IMR-90 (cell line): ENCODE data around the gene STARD7. TPM values are rescaled to one million over a fixed set of nuclear protein-coding genes. Genes with fewer than 3 reads are reported as not detected.
A peak's percentile ranks its signal among the peaks of the same experiment; 100 is the strongest.

ENCODE experiments used
- ATAC-seq: fragments of 200-7000 bp; cut with Tn5 transposase; 2 replicates; pipeline ENCODE4 v1.9.1; 2020; ENCODE audit warnings: low read depth, mild to moderate bottlenecking, moderate library complexity
- BruUV-seq: library from RNA; stranded (reverse); fragments of 400-500 nt; replicated peaks from 2 replicates; lab custom pipeline; 2021; lab: Mats Ljungman, UMichigan
- CTCF ChIA-PET: fragments of 300-600 bp; formaldehyde crosslinking; extraction: SDS; loops from one replicate; lab custom pipeline; 2021; ENCODE audit warnings: antibody characterized with exemption; lab: Yijun Ruan, JAX
- POLR2A ChIA-PET: fragments of 300-600 bp; sonication (Branson Sonifier 250); formaldehyde crosslinking; loops from one replicate; lab custom pipeline; 2022; ENCODE audit warnings: antibody characterized with exemption; ENCODE audit not compliant: unreplicated experiment; lab: Charles Lee
- DNase-seq: peaks from one replicate; pipeline ENCODE4 v3.0.0; 2013
- H2AFZ ChIP-seq: replicated peaks from 2 replicates; pipeline ENCODE3; 2013; ENCODE audit warnings: low read length, mild to moderate bottlenecking; ENCODE audit not compliant: poor library complexity
- H2AK5ac ChIP-seq: 2 replicates; pipeline ENCODE4 v1.6.1; 2013; ENCODE audit warnings: low read depth, low read length, inconsistent platforms
- H2AK9ac ChIP-seq: replicated peaks from 2 replicates; pipeline ENCODE3; 2013; ENCODE audit warnings: mild to moderate bottlenecking, low read depth, low read length, moderate library complexity; ENCODE audit not compliant: poor library complexity
- H2BK120ac ChIP-seq: 2 replicates; pipeline ENCODE4 v1.6.1; 2013; ENCODE audit warnings: low read depth, low read length, inconsistent platforms
- H2BK15ac ChIP-seq: 3 replicates; pipeline ENCODE4 v1.6.1; 2013; ENCODE audit warnings: low read depth, low read length, inconsistent platforms
- H2BK20ac ChIP-seq: 2 replicates; pipeline ENCODE4 v1.6.1; 2013; ENCODE audit warnings: low read depth, mild to moderate bottlenecking, inconsistent platforms, low read length, moderate library complexity
- H2BK5ac ChIP-seq: 2 replicates; pipeline ENCODE4 v1.6.1; 2013; ENCODE audit warnings: mild to moderate bottlenecking, low read depth, low read length, inconsistent platforms; ENCODE audit not compliant: poor library complexity, severe bottlenecking
- H3K14ac ChIP-seq: replicated peaks from 2 replicates; pipeline ENCODE4 v1.6.1; 2013; ENCODE audit warnings: low read depth, low read length, inconsistent platforms
- H3K18ac ChIP-seq: 2 replicates; pipeline ENCODE4 v1.6.1; 2013; ENCODE audit warnings: low read depth, low read length, control low read depth
- H3K23ac ChIP-seq: 2 replicates; pipeline ENCODE4 v1.6.1; 2013; ENCODE audit warnings: low read depth, low read length, inconsistent platforms
- H3K27ac ChIP-seq: 2 replicates; pipeline ENCODE4 v1.5.1; 2013; ENCODE audit warnings: mild to moderate bottlenecking, control low read depth, low read length; ENCODE audit not compliant: insufficient read depth
- H3K27me3 ChIP-seq: 2 replicates; pipeline ENCODE4 v1.6.1; 2013; ENCODE audit warnings: low read length; ENCODE audit not compliant: control insufficient read depth, insufficient read depth
- H3K36me3 ChIP-seq: 2 replicates; pipeline ENCODE4 v1.6.1; 2013; ENCODE audit warnings: low read length, mixed read lengths; ENCODE audit not compliant: control insufficient read depth, insufficient read depth
- H3K4ac ChIP-seq: 2 replicates; pipeline ENCODE4 v1.6.1; 2013; ENCODE audit warnings: low read depth, low read length, inconsistent platforms
- H3K4me1 ChIP-seq: 2 replicates; pipeline ENCODE4 v1.6.1; 2013; ENCODE audit warnings: low read length, mixed read lengths; ENCODE audit not compliant: control insufficient read depth, insufficient read depth
- H3K4me2 ChIP-seq: 2 replicates; pipeline ENCODE4 v1.6.1; 2013; ENCODE audit warnings: low read depth, mild to moderate bottlenecking, control low read depth, low read length, moderate library complexity
- H3K4me3 ChIP-seq: 2 replicates; pipeline ENCODE4 v1.5.1; 2013; ENCODE audit warnings: low read depth, mild to moderate bottlenecking, control low read depth, low read length, moderate library complexity; ENCODE audit not compliant: insufficient read depth
- H3K56ac ChIP-seq: 2 replicates; pipeline ENCODE4 v1.6.1; 2013; ENCODE audit warnings: low read length, inconsistent platforms; ENCODE audit not compliant: insufficient read depth; ENCODE audit errors: extremely low read depth
- H3K79me1 ChIP-seq, 2 experiments: 2 replicates each; pipeline ENCODE4 v1.6.1; 2013; ENCODE audit warnings: low read length in 2 of 2, inconsistent platforms in 1 of 2, low read depth in 1 of 2
- H3K9ac ChIP-seq: 2 replicates; pipeline ENCODE4 v1.6.1; 2013; ENCODE audit warnings: low read depth, low read length, control low read depth
- H3K9me1 ChIP-seq: 2 replicates; pipeline ENCODE4 v1.6.1; 2013; ENCODE audit warnings: low read length, inconsistent platforms; ENCODE audit not compliant: insufficient read depth
- H3K9me3 ChIP-seq: 2 replicates; pipeline ENCODE4 v1.6.1; 2013; ENCODE audit warnings: low read length; ENCODE audit not compliant: control insufficient read depth, insufficient read depth
- H4K20me1 ChIP-seq: 2 replicates; pipeline ENCODE4 v1.6.1; 2013; ENCODE audit warnings: low read length, inconsistent platforms; ENCODE audit not compliant: insufficient read depth
- H4K5ac ChIP-seq: 2 replicates; pipeline ENCODE4 v1.6.1; 2013; ENCODE audit warnings: mild to moderate bottlenecking, low read depth, low read length, control low read depth
- H4K8ac ChIP-seq, 2 experiments: 2 replicates each; pipeline ENCODE4 v1.6.1; 2013; ENCODE audit warnings: low read depth in 2 of 2, low read length in 2 of 2, control low read depth in 1 of 2, inconsistent platforms in 1 of 2
- H4K91ac ChIP-seq: 2 replicates; pipeline ENCODE4 v1.6.1; 2013; ENCODE audit warnings: low read depth, low read length, inconsistent platforms; ENCODE audit not compliant: insufficient read depth
- BHLHE40 ChIP-seq: fragments of 150-350 bp; IDR thresholded peaks from 2 replicates; pipeline ENCODE4 v1.6.1; 2016; ENCODE audit warnings: mild to moderate bottlenecking, low read depth, low read length
- CEBPB ChIP-seq: IDR thresholded peaks from 2 replicates; pipeline ENCODE4 v1.6.1; 2012; ENCODE audit warnings: low read depth, low read length, improper control_type of control experiment
- CHD1 ChIP-seq: IDR thresholded peaks from 2 replicates; pipeline ENCODE4 v1.6.1; 2012; ENCODE audit warnings: low read depth, low read length, improper control_type of control experiment
- FOS ChIP-seq: fragments of 150-350 bp; IDR thresholded peaks from 2 replicates; pipeline ENCODE4 v1.6.1; 2016; ENCODE audit warnings: low read depth, low read length
- MAFK ChIP-seq: IDR thresholded peaks from 2 replicates; pipeline ENCODE4 v1.6.1; 2012; ENCODE audit warnings: low read depth, low read length, improper control_type of control experiment
- MAZ ChIP-seq: IDR thresholded peaks from 2 replicates; pipeline ENCODE4 v1.6.1; 2012; ENCODE audit warnings: low read depth, mild to moderate bottlenecking, low read length, improper control_type of control experiment, moderate library complexity, borderline replicate concordance
- MXI1 ChIP-seq: IDR thresholded peaks from 2 replicates; pipeline ENCODE4 v1.6.1; 2012; ENCODE audit warnings: low read depth, mild to moderate bottlenecking, low read length, moderate library complexity, borderline replicate concordance
- NFE2L2 ChIP-seq: fragments of 150-350 bp; IDR thresholded peaks from 2 replicates; pipeline ENCODE4 v1.6.1; 2016; ENCODE audit warnings: low read depth, mild to moderate bottlenecking, low read length
- POLR2A ChIP-seq: IDR thresholded peaks from 2 replicates; pipeline ENCODE4 v1.6.1; 2012; ENCODE audit warnings: mild to moderate bottlenecking, low read depth, low read length
- RAD21 ChIP-seq: IDR thresholded peaks from 2 replicates; pipeline ENCODE4 v1.6.1; 2012; ENCODE audit warnings: low read length, improper control_type of control experiment
- RCOR1 ChIP-seq: IDR thresholded peaks from 2 replicates; pipeline ENCODE4 v1.6.1; 2012; ENCODE audit warnings: mild to moderate bottlenecking, low read length, improper control_type of control experiment; ENCODE audit not compliant: insufficient replicate concordance
- RFX5 ChIP-seq: IDR thresholded peaks from 2 replicates; pipeline ENCODE4 v1.8.0; 2012; ENCODE audit warnings: low read depth, mild to moderate bottlenecking, low read length, moderate library complexity
- SMC3 ChIP-seq: fragments of 150-350 bp; IDR thresholded peaks from 2 replicates; pipeline ENCODE4 v1.6.1; 2016; ENCODE audit warnings: low read depth, mild to moderate bottlenecking, antibody characterized with exemption, low read length, moderate library complexity
- WGBS, 2 experiments: methylation state at CpG; one replicate each; pipeline versions ENCODE4 v1.1.5 to v1.1.7; 2013; ENCODE audit warnings: missing lambda C conversion rate in 2 of 2; ENCODE audit not compliant: insufficient read length in 1 of 2; ENCODE audit errors: extremely low coverage in 2 of 2; 5-methylcytosine and 5-hydroxymethylcytosine counted together
- dilution Hi-C: fragments of 300-500 bp; cut with HindIII; formaldehyde crosslinking; loops from one replicate; pipeline ENCODE4 v1.14.3; 2018; ENCODE audit warnings: low sequenced_read_pairs; ENCODE audit not compliant: unreplicated experiment
- in situ Hi-C: fragments of 300-500 bp; cut with MboI; formaldehyde crosslinking; loops from 3 replicates; pipeline ENCODE4 v1.14.3; 2019; ENCODE audit warnings: low sequenced_read_pairs, inconsistent platforms, mixed read lengths
- intact Hi-C: fragments of 100-400 bp; cut with micrococcal nuclease; formaldehyde crosslinking; loops from 2 replicates; pipeline ENCODE4 v1.10.0; 2022
- polyA plus RNA-seq, 3 experiments: library from polyadenylated mRNA; depleted of rRNA; stranded (reverse); fragments of >200 nt; gene quantifications; 2 replicates each; pipeline ENCODE4 v1.2.3, GENCODE V29; 2012; ENCODE audit warnings: low replicate concordance in 1 of 3
- total RNA-seq: library from RNA; depleted of rRNA; stranded (reverse); fragments of >200 nt; gene quantifications from 2 replicates; pipeline ENCODE4 v1.2.3, GENCODE V29; 2012
- TF ChIP-seq, protein P1 (sequence below): fragments of 150-350 bp; IDR thresholded peaks from 2 replicates; pipeline ENCODE4 v1.6.1; 2017; ENCODE audit warnings: mild to moderate bottlenecking, antibody characterized with exemption, low read length, low read depth
- TF ChIP-seq, protein P2 (sequence below): fragments of 150-350 bp; IDR thresholded peaks from 2 replicates; pipeline ENCODE4 v1.6.1; 2016; ENCODE audit warnings: low read depth, mild to moderate bottlenecking, low read length, moderate library complexity, borderline replicate concordance
- TF ChIP-seq, protein P3 (sequence below): conservative IDR thresholded peaks from 2 replicates; pipeline ENCODE4 v1.5.1; 2012; ENCODE audit warnings: mild to moderate bottlenecking, low read depth, low read length, improper control_type of control experiment

The STARD7 gene
- total and polyA plus RNA-seq, 2 of the 4 experiments (the other 2 are of a cell fraction) = 61.7 to 138 TPM

DNA sequence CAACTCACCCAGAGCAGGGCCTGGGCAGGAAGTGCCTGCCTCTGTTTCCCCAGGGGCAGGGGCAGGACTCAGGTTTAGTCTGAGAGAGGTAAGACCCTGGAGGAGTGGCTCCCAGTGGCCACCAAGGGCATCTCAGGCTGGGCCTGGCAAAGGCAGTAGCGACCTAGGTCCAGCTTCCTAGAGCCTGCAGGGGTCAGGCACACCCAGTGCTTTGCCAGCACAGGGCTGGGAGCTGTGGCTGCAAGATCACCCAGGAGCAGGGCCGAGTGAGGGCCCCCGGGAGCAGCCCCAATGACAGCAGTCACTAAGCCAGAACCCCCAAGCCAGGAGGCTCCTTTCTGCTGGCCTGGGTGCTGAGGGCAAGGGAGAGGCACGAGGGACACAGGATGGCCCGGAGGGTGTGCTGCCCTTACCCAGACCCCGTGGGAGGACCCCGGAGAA, 54.6 kb downstream of the STARD7 start:
- BruUV-seq = no TSS peak
- H3K36me3 ChIP-seq = no peaks in the 10 kb centered on the region
- H2AFZ ChIP-seq = no peak overlapping the region
- no peak overlapping the region for H3K4me3 ChIP-seq
- no peak overlapping the region for H3K23ac ChIP-seq
- no peak overlapping the region for H3K56ac ChIP-seq
- H3K4ac ChIP-seq = no peak overlapping the region
- no peak overlapping the region for H2AK5ac ChIP-seq
- no peak overlapping the region for H3K9ac ChIP-seq
- no peak overlapping the region for H2BK15ac ChIP-seq
- no peak overlapping the region for H2BK5ac ChIP-seq
- no peak for ATAC-seq
- H4K5ac ChIP-seq = no peak overlapping the region
- intact Hi-C loops = no loop called here
- no peak overlapping the region for H3K4me2 ChIP-seq
- in situ Hi-C loops = no loop called here
- ChIA-PET POLR2A (no interaction called here), CTCF (no interaction called here)
- no peak overlapping the region for H3K14ac ChIP-seq
- H3K18ac ChIP-seq = no peak overlapping the region
- no peak overlapping the region for H4K91ac ChIP-seq
- no peaks in the 10 kb centered on the region for H3K79me1 ChIP-seq
- no peaks in the 10 kb centered on the region for H4K20me1 ChIP-seq
- H2BK20ac ChIP-seq = no peak overlapping the region
- no peak for DNase-seq
- WGBS, 2 experiments = no CpG with 5 or more reads among the region's 7 CpGs
- no peak overlapping the region for H2BK120ac ChIP-seq
- dilution Hi-C loops = no loop called here
- H3K4me1 ChIP-seq = no peaks in the 10 kb centered on the region; the same call in 1 of the 2 replicates
- H3K9me1 ChIP-seq = no peaks in the 10 kb centered on the region
- no peaks in the 10 kb centered on the region for H3K9me3 ChIP-seq
- no peak overlapping the region for H3K27ac ChIP-seq
- peak overlapping the region; percentile 65 for H2AK9ac ChIP-seq
- no peak overlapping the region for H4K8ac ChIP-seq
- no peak for TF ChIP-seq RAD21
- TF ChIP-seq, protein P1, sequence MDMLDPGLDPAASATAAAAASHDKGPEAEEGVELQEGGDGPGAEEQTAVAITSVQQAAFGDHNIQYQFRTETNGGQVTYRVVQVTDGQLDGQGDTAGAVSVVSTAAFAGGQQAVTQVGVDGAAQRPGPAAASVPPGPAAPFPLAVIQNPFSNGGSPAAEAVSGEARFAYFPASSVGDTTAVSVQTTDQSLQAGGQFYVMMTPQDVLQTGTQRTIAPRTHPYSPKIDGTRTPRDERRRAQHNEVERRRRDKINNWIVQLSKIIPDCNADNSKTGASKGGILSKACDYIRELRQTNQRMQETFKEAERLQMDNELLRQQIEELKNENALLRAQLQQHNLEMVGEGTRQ = no peak
- no peak for TF ChIP-seq NFE2L2
- no peak for TF ChIP-seq CEBPB
- TF ChIP-seq SMC3 = no peak
- TF ChIP-seq, protein P2, sequence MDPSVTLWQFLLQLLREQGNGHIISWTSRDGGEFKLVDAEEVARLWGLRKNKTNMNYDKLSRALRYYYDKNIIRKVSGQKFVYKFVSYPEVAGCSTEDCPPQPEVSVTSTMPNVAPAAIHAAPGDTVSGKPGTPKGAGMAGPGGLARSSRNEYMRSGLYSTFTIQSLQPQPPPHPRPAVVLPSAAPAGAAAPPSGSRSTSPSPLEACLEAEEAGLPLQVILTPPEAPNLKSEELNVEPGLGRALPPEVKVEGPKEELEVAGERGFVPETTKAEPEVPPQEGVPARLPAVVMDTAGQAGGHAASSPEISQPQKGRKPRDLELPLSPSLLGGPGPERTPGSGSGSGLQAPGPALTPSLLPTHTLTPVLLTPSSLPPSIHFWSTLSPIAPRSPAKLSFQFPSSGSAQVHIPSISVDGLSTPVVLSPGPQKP = no peak
- TF ChIP-seq CHD1 = no peak
- no peak for TF ChIP-seq RCOR1
- TF ChIP-seq, protein P3, sequence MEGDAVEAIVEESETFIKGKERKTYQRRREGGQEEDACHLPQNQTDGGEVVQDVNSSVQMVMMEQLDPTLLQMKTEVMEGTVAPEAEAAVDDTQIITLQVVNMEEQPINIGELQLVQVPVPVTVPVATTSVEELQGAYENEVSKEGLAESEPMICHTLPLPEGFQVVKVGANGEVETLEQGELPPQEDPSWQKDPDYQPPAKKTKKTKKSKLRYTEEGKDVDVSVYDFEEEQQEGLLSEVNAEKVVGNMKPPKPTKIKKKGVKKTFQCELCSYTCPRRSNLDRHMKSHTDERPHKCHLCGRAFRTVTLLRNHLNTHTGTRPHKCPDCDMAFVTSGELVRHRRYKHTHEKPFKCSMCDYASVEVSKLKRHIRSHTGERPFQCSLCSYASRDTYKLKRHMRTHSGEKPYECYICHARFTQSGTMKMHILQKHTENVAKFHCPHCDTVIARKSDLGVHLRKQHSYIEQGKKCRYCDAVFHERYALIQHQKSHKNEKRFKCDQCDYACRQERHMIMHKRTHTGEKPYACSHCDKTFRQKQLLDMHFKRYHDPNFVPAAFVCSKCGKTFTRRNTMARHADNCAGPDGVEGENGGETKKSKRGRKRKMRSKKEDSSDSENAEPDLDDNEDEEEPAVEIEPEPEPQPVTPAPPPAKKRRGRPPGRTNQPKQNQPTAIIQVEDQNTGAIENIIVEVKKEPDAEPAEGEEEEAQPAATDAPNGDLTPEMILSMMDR = no peak
- TF ChIP-seq MAZ = no peak
- TF ChIP-seq RFX5 = no peak
- TF ChIP-seq POLR2A = no peak
- no peak for TF ChIP-seq MXI1
- no peak for TF ChIP-seq FOS
- TF ChIP-seq MAFK = no peak
- no peak for TF ChIP-seq BHLHE40
- H3K27me3 ChIP-seq = peaks cover 10% of the 10 kb centered on the region; the same call in 1 of the 2 replicates
